Panc1 (cell line): ENCODE results near the gene MYO7B.

Experiments
- POLR2AphosphoS5 ChIP-seq: IDR thresholded peaks from 2 replicates; pipeline ENCODE4 v1.6.1; 2012; ENCODE audit warnings: mild to moderate bottlenecking, low read depth, low read length, moderate library complexity
- SIN3A ChIP-seq: IDR thresholded peaks from 2 replicates; pipeline ENCODE4 v1.6.1; 2012; ENCODE audit warnings: low read depth, mild to moderate bottlenecking, low read length, moderate library complexity, borderline replicate concordance; ENCODE audit not compliant: insufficient read depth
- TF ChIP-seq, protein P1 (sequence below): fragments of 450-650 bp; IDR thresholded peaks from 2 replicates; pipeline ENCODE4 v1.5.1; 2017; ENCODE audit warnings: mild to moderate bottlenecking
- TF ChIP-seq, protein P2 (sequence below), 2 experiments: IDR thresholded peaks; 2 replicates each; pipeline ENCODE4 v1.6.1; 2011 to 2012; ENCODE audit warnings: low read depth in 2 of 2, control low read depth in 1 of 2, low read length in 1 of 2, mild to moderate bottlenecking in 1 of 2, moderate library complexity in 1 of 2; ENCODE audit not compliant: insufficient read depth in 1 of 2

DNA sequence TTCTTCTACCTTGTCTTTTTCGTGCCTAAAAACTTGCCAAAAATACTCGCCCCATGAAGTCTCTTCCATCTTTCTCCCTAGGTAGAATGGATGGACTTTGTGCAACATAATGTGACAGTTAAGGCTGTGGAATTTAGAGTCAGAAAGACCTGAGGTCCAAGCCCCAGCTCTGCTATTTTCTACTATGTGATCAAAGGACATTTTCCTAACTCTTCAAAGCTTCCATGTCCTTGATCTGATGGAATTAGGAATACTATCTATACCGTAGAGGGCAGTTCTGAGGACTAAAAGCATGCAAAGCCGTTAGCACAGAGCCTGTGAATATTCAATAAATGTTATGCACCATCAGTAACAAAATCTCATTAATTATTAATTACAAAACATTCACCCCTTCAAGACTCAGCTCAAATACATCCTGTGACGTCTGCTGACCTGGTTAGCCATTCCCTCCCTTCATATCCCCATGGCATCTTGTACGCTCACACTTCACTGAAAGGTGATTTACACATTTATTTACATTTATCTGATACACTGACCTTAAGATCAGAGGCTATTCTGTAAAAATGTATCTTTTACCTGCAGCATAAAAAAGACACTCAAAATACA lies 24.3 kb upstream of the MYO7B start:
- TF ChIP-seq SIN3A (no peak), POLR2AphosphoS5 (no peak)
- TF ChIP-seq, protein P1, sequence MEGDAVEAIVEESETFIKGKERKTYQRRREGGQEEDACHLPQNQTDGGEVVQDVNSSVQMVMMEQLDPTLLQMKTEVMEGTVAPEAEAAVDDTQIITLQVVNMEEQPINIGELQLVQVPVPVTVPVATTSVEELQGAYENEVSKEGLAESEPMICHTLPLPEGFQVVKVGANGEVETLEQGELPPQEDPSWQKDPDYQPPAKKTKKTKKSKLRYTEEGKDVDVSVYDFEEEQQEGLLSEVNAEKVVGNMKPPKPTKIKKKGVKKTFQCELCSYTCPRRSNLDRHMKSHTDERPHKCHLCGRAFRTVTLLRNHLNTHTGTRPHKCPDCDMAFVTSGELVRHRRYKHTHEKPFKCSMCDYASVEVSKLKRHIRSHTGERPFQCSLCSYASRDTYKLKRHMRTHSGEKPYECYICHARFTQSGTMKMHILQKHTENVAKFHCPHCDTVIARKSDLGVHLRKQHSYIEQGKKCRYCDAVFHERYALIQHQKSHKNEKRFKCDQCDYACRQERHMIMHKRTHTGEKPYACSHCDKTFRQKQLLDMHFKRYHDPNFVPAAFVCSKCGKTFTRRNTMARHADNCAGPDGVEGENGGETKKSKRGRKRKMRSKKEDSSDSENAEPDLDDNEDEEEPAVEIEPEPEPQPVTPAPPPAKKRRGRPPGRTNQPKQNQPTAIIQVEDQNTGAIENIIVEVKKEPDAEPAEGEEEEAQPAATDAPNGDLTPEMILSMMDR: no peak
- TF ChIP-seq, protein P2, sequence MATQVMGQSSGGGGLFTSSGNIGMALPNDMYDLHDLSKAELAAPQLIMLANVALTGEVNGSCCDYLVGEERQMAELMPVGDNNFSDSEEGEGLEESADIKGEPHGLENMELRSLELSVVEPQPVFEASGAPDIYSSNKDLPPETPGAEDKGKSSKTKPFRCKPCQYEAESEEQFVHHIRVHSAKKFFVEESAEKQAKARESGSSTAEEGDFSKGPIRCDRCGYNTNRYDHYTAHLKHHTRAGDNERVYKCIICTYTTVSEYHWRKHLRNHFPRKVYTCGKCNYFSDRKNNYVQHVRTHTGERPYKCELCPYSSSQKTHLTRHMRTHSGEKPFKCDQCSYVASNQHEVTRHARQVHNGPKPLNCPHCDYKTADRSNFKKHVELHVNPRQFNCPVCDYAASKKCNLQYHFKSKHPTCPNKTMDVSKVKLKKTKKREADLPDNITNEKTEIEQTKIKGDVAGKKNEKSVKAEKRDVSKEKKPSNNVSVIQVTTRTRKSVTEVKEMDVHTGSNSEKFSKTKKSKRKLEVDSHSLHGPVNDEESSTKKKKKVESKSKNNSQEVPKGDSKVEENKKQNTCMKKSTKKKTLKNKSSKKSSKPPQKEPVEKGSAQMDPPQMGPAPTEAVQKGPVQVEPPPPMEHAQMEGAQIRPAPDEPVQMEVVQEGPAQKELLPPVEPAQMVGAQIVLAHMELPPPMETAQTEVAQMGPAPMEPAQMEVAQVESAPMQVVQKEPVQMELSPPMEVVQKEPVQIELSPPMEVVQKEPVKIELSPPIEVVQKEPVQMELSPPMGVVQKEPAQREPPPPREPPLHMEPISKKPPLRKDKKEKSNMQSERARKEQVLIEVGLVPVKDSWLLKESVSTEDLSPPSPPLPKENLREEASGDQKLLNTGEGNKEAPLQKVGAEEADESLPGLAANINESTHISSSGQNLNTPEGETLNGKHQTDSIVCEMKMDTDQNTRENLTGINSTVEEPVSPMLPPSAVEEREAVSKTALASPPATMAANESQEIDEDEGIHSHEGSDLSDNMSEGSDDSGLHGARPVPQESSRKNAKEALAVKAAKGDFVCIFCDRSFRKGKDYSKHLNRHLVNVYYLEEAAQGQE (IDR thresholded peaks at IDR 0.05; ENCODE audit: insufficient read depth in 1 of 2, low read depth in 2 of 2, low read length in 1 of 2): no peak
